ENCODE results near the gene NHP2. TPM values are rescaled to one million over a fixed set of nuclear protein-coding genes. Genes with fewer than 3 reads are reported as not detected.

Gene NHP2
- total RNA-seq, 1 experiment from 2014 or later, result 263 TPM

GRCh38 chr5:178143901-178144300 lies 9.8 kb downstream of the NHP2 start:
- Mint-ChIP-seq H3K4me1 (peaks cover 5% of the 10 kb centered on the region), H3K27ac (peak overlapping the region; percentile 91), H3K4me3 (no peak overlapping the region), H3K36me3 (peaks cover 78% of the 10 kb centered on the region), H3K9me3 (no peaks in the 10 kb centered on the region), H3K27me3 (ENCODE audit: low read depth) (no peaks in the 10 kb centered on the region)
- ChIA-PET CTCF (interaction anchor here (2.4 to 7.5 kb wide), 4 partner anchors 20 to 69 kb away, joined by 14 to 111 read pairs (median 28); no protein-coding TSS in a partner anchor), POLR2A (interaction anchor here (0.5 to 1.1 kb wide), 3 partner anchors 20 to 208 kb away, joined by 3 to 5 read pairs (median 3); no protein-coding TSS in a partner anchor)
- ATAC-seq (no peak), DNase-seq (ENCODE audit: low spot score) (no peak)
- TF ChIP-seq OVOL2 (CRISPR knock-in tag; IDR thresholded peaks at IDR 0.05; ENCODE audit: borderline replicate concordance) (no peak), ZNF671 (CRISPR knock-in tag; IDR thresholded peaks at IDR 0.05) (no peak), CTCF (IDR thresholded peaks at IDR 0.05) (no peak)
- TF ChIP-seq, protein P1, sequence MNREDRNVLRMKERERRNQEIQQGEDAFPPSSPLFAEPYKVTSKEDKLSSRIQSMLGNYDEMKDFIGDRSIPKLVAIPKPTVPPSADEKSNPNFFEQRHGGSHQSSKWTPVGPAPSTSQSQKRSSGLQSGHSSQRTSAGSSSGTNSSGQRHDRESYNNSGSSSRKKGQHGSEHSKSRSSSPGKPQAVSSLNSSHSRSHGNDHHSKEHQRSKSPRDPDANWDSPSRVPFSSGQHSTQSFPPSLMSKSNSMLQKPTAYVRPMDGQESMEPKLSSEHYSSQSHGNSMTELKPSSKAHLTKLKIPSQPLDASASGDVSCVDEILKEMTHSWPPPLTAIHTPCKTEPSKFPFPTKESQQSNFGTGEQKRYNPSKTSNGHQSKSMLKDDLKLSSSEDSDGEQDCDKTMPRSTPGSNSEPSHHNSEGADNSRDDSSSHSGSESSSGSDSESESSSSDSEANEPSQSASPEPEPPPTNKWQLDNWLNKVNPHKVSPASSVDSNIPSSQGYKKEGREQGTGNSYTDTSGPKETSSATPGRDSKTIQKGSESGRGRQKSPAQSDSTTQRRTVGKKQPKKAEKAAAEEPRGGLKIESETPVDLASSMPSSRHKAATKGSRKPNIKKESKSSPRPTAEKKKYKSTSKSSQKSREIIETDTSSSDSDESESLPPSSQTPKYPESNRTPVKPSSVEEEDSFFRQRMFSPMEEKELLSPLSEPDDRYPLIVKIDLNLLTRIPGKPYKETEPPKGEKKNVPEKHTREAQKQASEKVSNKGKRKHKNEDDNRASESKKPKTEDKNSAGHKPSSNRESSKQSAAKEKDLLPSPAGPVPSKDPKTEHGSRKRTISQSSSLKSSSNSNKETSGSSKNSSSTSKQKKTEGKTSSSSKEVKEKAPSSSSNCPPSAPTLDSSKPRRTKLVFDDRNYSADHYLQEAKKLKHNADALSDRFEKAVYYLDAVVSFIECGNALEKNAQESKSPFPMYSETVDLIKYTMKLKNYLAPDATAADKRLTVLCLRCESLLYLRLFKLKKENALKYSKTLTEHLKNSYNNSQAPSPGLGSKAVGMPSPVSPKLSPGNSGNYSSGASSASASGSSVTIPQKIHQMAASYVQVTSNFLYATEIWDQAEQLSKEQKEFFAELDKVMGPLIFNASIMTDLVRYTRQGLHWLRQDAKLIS (CRISPR knock-in tag; IDR thresholded peaks at IDR 0.05; ENCODE audit: borderline replicate concordance), result no peak
- TF ChIP-seq, protein P2, sequence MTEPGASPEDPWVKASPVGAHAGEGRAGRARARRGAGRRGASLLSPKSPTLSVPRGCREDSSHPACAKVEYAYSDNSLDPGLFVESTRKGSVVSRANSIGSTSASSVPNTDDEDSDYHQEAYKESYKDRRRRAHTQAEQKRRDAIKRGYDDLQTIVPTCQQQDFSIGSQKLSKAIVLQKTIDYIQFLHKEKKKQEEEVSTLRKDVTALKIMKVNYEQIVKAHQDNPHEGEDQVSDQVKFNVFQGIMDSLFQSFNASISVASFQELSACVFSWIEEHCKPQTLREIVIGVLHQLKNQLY (CRISPR knock-in tag; IDR thresholded peaks at IDR 0.05), result no peak
- TF ChIP-seq, protein P3, sequence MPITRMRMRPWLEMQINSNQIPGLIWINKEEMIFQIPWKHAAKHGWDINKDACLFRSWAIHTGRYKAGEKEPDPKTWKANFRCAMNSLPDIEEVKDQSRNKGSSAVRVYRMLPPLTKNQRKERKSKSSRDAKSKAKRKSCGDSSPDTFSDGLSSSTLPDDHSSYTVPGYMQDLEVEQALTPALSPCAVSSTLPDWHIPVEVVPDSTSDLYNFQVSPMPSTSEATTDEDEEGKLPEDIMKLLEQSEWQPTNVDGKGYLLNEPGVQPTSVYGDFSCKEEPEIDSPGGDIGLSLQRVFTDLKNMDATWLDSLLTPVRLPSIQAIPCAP (CRISPR knock-in tag; IDR thresholded peaks at IDR 0.05), result no peak
- TF ChIP-seq, protein P4, sequence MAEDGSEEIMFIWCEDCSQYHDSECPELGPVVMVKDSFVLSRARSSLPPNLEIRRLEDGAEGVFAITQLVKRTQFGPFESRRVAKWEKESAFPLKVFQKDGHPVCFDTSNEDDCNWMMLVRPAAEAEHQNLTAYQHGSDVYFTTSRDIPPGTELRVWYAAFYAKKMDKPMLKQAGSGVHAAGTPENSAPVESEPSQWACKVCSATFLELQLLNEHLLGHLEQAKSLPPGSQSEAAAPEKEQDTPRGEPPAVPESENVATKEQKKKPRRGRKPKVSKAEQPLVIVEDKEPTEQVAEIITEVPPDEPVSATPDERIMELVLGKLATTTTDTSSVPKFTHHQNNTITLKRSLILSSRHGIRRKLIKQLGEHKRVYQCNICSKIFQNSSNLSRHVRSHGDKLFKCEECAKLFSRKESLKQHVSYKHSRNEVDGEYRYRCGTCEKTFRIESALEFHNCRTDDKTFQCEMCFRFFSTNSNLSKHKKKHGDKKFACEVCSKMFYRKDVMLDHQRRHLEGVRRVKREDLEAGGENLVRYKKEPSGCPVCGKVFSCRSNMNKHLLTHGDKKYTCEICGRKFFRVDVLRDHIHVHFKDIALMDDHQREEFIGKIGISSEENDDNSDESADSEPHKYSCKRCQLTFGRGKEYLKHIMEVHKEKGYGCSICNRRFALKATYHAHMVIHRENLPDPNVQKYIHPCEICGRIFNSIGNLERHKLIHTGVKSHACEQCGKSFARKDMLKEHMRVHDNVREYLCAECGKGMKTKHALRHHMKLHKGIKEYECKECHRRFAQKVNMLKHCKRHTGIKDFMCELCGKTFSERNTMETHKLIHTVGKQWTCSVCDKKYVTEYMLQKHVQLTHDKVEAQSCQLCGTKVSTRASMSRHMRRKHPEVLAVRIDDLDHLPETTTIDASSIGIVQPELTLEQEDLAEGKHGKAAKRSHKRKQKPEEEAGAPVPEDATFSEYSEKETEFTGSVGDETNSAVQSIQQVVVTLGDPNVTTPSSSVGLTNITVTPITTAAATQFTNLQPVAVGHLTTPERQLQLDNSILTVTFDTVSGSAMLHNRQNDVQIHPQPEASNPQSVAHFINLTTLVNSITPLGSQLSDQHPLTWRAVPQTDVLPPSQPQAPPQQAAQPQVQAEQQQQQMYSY (CRISPR knock-in tag; IDR thresholded peaks at IDR 0.05), result no peak
- TF ChIP-seq, protein P5, sequence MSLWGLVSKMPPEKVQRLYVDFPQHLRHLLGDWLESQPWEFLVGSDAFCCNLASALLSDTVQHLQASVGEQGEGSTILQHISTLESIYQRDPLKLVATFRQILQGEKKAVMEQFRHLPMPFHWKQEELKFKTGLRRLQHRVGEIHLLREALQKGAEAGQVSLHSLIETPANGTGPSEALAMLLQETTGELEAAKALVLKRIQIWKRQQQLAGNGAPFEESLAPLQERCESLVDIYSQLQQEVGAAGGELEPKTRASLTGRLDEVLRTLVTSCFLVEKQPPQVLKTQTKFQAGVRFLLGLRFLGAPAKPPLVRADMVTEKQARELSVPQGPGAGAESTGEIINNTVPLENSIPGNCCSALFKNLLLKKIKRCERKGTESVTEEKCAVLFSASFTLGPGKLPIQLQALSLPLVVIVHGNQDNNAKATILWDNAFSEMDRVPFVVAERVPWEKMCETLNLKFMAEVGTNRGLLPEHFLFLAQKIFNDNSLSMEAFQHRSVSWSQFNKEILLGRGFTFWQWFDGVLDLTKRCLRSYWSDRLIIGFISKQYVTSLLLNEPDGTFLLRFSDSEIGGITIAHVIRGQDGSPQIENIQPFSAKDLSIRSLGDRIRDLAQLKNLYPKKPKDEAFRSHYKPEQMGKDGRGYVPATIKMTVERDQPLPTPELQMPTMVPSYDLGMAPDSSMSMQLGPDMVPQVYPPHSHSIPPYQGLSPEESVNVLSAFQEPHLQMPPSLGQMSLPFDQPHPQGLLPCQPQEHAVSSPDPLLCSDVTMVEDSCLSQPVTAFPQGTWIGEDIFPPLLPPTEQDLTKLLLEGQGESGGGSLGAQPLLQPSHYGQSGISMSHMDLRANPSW (CRISPR knock-in tag; conservative IDR thresholded peaks at IDR 0.05; ENCODE audit: low read depth), result no peak
- TF ChIP-seq, protein P6, sequence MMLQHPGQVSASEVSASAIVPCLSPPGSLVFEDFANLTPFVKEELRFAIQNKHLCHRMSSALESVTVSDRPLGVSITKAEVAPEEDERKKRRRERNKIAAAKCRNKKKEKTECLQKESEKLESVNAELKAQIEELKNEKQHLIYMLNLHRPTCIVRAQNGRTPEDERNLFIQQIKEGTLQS (CRISPR knock-in tag; conservative IDR thresholded peaks at IDR 0.05), result no peak
